ENCODE results near the gene POC1A. TPM values are rescaled to one million over a fixed set of nuclear protein-coding genes. Genes with fewer than 3 reads are reported as not detected.

POC1A gene
- total RNA-seq, 2 donors from 2014 or later: 28.6 to 39.0 TPM

DNA sequence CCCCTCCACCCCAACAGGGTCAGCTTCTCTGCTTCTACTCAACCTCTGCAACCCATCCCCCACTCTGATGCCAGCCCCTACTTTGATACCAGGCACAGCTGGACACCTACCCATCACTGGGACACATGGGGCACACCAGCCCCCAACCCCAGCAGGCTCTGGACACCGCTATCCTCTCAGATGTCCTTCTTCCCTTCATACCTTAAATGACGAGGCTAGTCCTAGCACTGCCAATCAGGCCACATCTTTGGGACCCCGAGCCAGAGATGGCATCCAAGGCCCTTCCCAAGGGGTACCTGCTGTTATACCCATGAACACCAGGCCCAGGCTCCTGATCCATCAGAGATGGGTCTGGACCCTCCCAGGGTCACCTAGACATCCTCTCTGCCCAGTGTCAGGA is 10.6 kb downstream of the POC1A start:
- Mint-ChIP-seq H3K27me3 (ENCODE audit: low read depth) (no peaks in the 10 kb centered on the region), H3K9me3 (no peaks in the 10 kb centered on the region), H3K27ac (no peak overlapping the region), H3K36me3 (ENCODE audit: insufficient read depth in 2 of 2) (peaks cover 0 to 5% of the 10 kb centered on the region in 2 donors), H3K4me1 (ENCODE audit: low read depth) (peaks cover 7% of the 10 kb centered on the region), H3K4me3 (no peak overlapping the region)
- no peak for DNase-seq
- ATAC-seq (replicated peaks in 1 of 2): no peak

DNA sequence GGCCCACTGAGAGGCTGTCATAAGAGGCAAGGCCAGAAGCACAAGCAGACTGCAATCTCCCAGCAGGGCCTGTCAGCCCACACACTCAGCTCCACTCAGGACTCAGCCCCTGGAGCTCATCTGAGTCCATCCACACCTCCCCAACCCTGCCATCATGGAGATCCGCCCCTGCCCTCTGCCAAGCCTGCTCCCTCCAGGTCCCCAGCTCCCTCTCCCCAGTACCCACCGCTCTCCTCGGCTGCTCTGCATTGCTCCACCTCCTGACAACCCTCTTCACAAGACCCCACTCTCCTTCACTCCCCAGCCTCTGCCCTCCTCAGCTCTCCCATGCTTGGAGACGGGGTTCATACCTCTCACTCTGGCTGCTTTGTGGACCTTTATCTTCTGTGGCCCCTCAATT is 11.1 kb downstream of the POC1A start:
- Mint-ChIP-seq H3K27ac (no peak overlapping the region), H3K4me3 (no peak overlapping the region), H3K9me3 (no peaks in the 10 kb centered on the region), H3K4me1 (ENCODE audit: low read depth) (peaks cover 7% of the 10 kb centered on the region), H3K36me3 (ENCODE audit: insufficient read depth in 2 of 2) (peaks cover 0 to 5% of the 10 kb centered on the region in 2 donors), H3K27me3 (ENCODE audit: low read depth) (no peaks in the 10 kb centered on the region)
- no peak for DNase-seq
- no peak for ATAC-seq (replicated peaks in 1 of 2)

DNA sequence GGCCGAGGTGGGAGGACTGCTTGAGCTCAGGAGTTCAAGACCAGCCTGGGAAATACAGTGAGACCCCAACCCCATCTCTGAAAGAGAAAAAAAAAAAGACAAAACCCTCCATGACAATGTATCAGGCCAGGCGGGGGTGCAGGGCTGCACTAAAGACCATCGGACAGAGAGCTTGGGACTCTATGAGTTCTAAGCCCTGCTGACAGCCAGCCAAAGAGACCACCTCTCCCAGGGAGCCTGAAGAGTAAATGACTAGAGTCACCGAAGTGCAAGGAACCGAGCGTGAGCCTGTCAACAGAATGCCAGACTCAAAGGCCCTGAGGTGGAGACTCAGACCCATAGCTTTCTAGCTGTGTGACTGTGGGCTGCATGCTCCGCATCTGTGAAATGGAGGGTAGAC is 12.5 kb downstream of the POC1A start:
- no peak for ATAC-seq (replicated peaks in 1 of 2)
- DNase-seq: no peak
- Mint-ChIP-seq H3K27ac (no peak overlapping the region), H3K4me1 (ENCODE audit: low read depth) (peaks cover 7% of the 10 kb centered on the region), H3K4me3 (no peak overlapping the region), H3K9me3 (no peaks in the 10 kb centered on the region), H3K27me3 (ENCODE audit: low read depth) (no peaks in the 10 kb centered on the region), H3K36me3 (ENCODE audit: insufficient read depth in 2 of 2) (peaks cover 0 to 3% of the 10 kb centered on the region in 2 donors)

DNA sequence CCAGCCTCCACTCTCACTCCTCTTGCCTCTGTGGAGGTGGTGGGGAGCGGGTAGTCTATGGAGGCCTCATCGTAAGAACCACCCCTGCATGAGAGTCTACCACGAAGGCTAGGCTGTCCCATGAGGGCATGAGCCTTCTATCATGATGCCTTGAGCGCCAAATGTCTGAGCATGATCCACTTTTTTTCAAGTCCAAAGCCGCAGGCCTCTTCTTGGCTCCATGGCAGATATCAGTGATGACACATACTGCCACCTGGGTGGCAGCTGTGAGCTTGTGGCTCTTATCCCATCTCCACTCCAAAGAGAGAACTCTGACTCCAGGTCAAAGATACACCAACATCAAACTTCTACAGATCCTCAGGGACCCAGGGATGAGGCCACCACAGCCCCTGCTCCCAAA is 13.5 kb downstream of the POC1A start:
- H3K27me3 Mint-ChIP-seq (ENCODE audit: low read depth): no peaks in the 10 kb centered on the region
- H3K36me3 Mint-ChIP-seq (ENCODE audit: insufficient read depth in 2 of 2): peaks cover 0 to 3% of the 10 kb centered on the region in 2 donors
- H3K9me3 Mint-ChIP-seq: no peaks in the 10 kb centered on the region
- no peak for DNase-seq
- ATAC-seq (replicated peaks in 1 of 2): no peak
- H3K4me1 Mint-ChIP-seq (ENCODE audit: low read depth): peaks cover 7% of the 10 kb centered on the region
- H3K27ac Mint-ChIP-seq: no peak overlapping the region
- no peak overlapping the region for H3K4me3 Mint-ChIP-seq

DNA sequence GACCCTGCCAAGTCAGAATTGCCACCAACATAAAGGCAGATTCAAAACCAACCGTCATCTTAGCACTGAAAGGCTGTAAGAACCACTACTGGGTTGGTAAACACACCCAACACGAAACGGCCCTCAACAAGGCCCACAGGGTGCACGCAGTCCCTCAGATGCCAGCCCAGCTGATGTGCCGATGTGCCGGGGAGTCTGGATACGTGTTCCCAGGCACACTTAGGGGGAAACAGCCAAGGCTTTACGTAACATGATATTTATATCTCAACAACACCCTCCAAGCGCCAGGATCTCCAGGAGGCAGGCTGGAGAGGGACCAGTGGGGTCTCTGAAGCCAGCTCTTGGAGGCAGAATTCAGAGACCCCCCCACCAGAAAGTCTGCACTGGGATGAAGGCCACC is 14.2 kb downstream of the POC1A start:
- Mint-ChIP-seq H3K4me1 (ENCODE audit: low read depth) (peaks cover 7% of the 10 kb centered on the region), H3K27ac (no peak overlapping the region), H3K36me3 (ENCODE audit: insufficient read depth in 2 of 2) (peaks cover 0 to 3% of the 10 kb centered on the region in 2 donors), H3K4me3 (no peak overlapping the region), H3K27me3 (ENCODE audit: low read depth) (no peaks in the 10 kb centered on the region), H3K9me3 (no peaks in the 10 kb centered on the region)
- DNase-seq (no peak), ATAC-seq (replicated peaks in 1 of 2) (no peak)

DNA sequence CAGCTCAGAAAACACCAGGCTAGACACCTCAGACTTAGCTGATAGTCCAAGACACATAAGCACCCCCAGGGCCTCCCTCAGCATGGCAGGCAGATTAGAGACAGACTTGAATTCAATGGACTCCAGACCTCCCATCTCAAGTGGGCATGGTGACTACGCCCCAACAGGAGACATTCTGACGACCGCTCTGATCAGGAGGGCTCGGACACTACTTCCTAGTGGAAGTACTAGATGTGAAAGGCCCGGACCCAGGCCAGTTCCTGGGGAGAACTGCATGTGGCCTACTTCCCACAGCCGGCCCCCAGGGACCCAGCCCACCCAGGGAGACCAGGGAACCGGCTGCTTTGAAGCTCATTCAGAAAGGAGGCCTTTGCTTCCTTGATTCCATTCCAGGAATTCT is 16.9 kb downstream of the POC1A start:
- H3K4me1 Mint-ChIP-seq (ENCODE audit: low read depth): no peaks in the 10 kb centered on the region
- H3K27ac Mint-ChIP-seq: no peak overlapping the region
- no peaks in the 10 kb centered on the region for H3K27me3 Mint-ChIP-seq (ENCODE audit: low read depth)
- H3K36me3 Mint-ChIP-seq (ENCODE audit: insufficient read depth in 2 of 2): peaks cover 0 to 2% of the 10 kb centered on the region in 2 donors
- no peak overlapping the region for H3K4me3 Mint-ChIP-seq
- H3K9me3 Mint-ChIP-seq: no peaks in the 10 kb centered on the region
- no peak for ATAC-seq (replicated peaks in 1 of 2)
- DNase-seq: no peak

DNA sequence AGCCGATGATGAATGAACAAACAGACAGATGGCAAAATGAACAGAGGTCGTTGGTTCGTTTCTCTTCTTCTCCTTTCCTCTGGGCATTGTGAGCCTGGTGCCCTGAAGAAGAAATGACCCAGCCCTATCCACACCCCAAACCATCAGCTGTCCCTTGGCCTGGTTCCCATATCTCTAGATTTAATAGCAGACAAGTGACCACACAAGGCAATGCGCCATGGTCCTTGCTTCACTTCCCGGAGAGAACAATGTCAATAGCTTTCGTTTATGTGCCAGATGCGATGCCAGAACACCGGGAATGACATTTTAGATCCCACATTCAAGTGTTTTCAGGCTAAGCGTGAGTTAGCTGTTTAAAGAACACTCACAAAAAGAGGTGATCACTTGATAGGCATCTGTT is 17.7 kb downstream of the POC1A start:
- Mint-ChIP-seq H3K4me1 (ENCODE audit: low read depth) (peaks cover under 1% of the 10 kb centered on the region), H3K36me3 (ENCODE audit: insufficient read depth in 2 of 2) (no peaks in the 10 kb centered on the region), H3K9me3 (no peaks in the 10 kb centered on the region), H3K27ac (no peak overlapping the region), H3K27me3 (ENCODE audit: low read depth) (no peaks in the 10 kb centered on the region), H3K4me3 (no peak overlapping the region)
- DNase-seq (no peak), ATAC-seq (replicated peaks in 1 of 2) (no peak)

DNA sequence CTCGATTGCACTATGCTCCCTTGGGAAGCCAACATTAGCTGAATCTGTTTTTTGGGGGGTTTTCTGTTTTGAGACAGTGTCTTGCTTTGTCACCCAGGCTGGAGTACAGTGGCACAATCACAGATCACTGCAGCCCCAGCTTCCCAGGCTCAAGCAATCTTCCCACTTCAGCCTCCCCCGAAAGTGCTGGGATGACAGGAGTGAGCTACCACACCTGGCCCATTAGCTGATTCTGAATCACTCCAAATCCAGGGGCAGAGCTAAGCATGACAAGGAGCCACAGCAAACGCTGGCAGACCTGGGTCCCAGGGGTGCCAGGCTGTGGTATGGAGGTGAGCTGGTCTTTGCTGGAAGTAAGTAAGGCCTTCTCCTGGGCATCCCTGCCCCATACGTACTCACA is 18.9 kb downstream of the POC1A start:
- ATAC-seq (replicated peaks in 1 of 2): no peak
- Mint-ChIP-seq H3K27ac (no peak overlapping the region), H3K27me3 (ENCODE audit: low read depth) (no peaks in the 10 kb centered on the region)

DNA sequence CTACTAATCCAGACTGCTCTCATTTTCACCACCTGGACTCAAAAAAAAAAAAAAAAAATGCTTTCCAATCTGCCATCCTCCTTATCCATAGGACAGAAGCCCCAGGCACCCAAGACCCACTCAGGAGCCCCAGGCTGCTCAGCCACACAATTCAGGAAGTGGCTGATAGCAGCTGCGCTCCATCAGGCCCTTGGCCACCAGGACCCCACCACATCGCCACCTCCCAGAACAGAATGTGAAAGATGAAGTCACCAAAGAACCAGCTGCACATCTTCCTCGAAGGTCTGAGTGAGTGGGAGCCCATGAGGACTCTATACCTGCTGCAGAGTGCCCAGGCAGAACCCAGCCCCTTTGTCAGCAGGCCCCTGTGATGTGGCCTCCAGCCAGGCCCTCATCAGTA is 19.5 kb downstream of the POC1A start:
- no peaks in the 10 kb centered on the region for H3K9me3 Mint-ChIP-seq
- peaks cover 6% of the 10 kb centered on the region for H3K4me1 Mint-ChIP-seq (ENCODE audit: low read depth)
- ATAC-seq (replicated peaks in 1 of 2): no peak
- no peak for DNase-seq
- H3K36me3 Mint-ChIP-seq (ENCODE audit: insufficient read depth in 2 of 2): peaks cover 0 to 3% of the 10 kb centered on the region in 2 donors
- H3K27ac Mint-ChIP-seq: no peak overlapping the region
- H3K4me3 Mint-ChIP-seq: no peak overlapping the region
- no peaks in the 10 kb centered on the region for H3K27me3 Mint-ChIP-seq (ENCODE audit: low read depth)

More for the DNA sequence above, 18.9 kb downstream of the POC1A start:
- Mint-ChIP-seq H3K9me3 (no peaks in the 10 kb centered on the region), H3K4me1 (ENCODE audit: low read depth) (peaks cover 6% of the 10 kb centered on the region), H3K4me3 (no peak overlapping the region), H3K36me3 (ENCODE audit: insufficient read depth in 2 of 2) (no peaks in the 10 kb centered on the region)
- DNase-seq: no peak

DNA sequence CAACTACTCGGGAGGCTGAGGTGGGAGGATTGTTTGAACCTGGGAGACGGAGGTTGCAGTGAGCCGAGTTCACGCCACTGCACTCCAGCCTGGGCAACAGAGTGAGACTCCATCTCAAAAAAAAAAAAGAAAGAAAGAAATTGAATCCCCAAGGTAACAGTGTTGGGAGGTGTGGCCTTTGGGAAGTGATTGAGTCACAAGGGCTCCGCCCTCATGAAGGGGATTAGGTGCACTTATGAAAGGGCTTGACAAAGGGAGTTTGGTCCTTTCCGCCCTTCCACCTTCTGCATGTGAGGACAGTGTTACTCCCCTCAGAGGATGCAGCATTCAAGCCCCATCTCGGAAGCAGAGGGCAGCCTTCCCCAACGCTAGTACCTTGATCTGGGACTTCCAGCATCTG is 21.3 kb downstream of the POC1A start:
- no peaks in the 10 kb centered on the region for H3K27me3 Mint-ChIP-seq (ENCODE audit: low read depth)
- H3K27ac Mint-ChIP-seq: no peak overlapping the region
- ATAC-seq (replicated peaks in 1 of 2) (no peak), DNase-seq (no peak)
- H3K4me3 Mint-ChIP-seq: no peak overlapping the region
- H3K36me3 Mint-ChIP-seq (ENCODE audit: insufficient read depth in 2 of 2): peaks cover 0 to 3% of the 10 kb centered on the region in 2 donors
- no peaks in the 10 kb centered on the region for H3K9me3 Mint-ChIP-seq
- H3K4me1 Mint-ChIP-seq (ENCODE audit: low read depth): peaks cover 8% of the 10 kb centered on the region

DNA sequence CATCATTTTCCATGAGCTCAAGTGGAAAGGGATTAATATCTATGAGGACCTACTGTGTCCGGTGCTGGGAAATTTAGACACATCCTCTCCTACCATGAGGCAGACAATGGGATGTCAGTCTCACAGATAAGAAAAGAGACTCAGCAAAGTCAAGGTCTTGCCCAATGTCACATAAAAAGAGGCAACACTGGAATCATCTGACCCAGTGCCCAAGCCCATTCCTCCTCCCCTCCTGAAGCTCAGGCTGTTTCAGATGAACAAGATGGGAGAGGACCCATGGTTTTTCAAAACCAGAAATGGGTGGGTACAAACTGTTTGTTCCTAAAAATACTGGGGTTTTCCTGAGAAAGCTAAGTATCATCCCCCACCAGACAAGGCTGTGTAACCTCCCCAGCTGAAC is 22.2 kb downstream of the POC1A start:
- H3K36me3 Mint-ChIP-seq (ENCODE audit: insufficient read depth in 2 of 2): peaks cover 0 to 3% of the 10 kb centered on the region in 2 donors
- ATAC-seq (replicated peaks in 1 of 2) (no peak), DNase-seq (no peak)
- no peak overlapping the region for H3K27ac Mint-ChIP-seq
- no peaks in the 10 kb centered on the region for H3K27me3 Mint-ChIP-seq (ENCODE audit: low read depth)
- H3K4me1 Mint-ChIP-seq (ENCODE audit: low read depth): peaks cover 12% of the 10 kb centered on the region
- no peak overlapping the region for H3K4me3 Mint-ChIP-seq
- H3K9me3 Mint-ChIP-seq: no peaks in the 10 kb centered on the region

DNA sequence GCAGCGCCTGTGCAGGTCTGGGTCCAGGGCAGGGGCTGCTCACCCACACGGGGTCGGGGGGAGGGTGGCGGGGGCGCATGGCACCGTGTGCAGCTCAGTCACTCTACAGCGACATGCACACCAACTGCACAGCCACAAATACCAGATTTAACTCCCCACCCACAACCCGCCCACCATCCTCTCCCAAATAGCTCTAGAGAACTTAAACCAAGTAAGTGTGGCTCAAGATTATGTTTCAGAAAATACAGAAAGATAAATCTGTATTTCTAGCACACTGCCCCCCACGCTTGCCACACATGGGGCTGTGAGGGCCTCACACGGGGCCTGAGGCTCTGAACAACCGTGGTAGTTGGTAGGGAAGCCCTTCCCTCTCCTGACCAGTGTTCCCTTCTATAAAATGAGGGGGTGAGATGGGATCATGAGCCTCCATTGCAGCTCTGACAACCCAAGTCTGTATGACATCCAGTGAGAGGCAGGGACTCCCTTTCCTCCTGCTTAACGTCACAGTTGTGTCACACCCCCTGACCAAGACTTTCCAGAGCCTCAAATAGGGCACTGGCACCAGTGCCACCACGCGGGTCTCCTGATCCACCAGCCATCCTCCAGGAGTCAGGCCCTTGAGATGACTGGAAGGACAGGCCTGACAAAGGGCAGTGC is 23.1 kb downstream of the POC1A start:
- ATAC-seq (replicated peaks in 1 of 2) (no peak), DNase-seq (no peak)
- H3K36me3 Mint-ChIP-seq (ENCODE audit: insufficient read depth in 2 of 2): peaks cover 0 to 3% of the 10 kb centered on the region in 2 donors
- H3K4me1 Mint-ChIP-seq (ENCODE audit: low read depth): peaks cover 12% of the 10 kb centered on the region
- no peak overlapping the region for H3K4me3 Mint-ChIP-seq
- H3K9me3 Mint-ChIP-seq: no peaks in the 10 kb centered on the region
- no peak overlapping the region for H3K27ac Mint-ChIP-seq
- H3K27me3 Mint-ChIP-seq (ENCODE audit: low read depth): no peaks in the 10 kb centered on the region

DNA sequence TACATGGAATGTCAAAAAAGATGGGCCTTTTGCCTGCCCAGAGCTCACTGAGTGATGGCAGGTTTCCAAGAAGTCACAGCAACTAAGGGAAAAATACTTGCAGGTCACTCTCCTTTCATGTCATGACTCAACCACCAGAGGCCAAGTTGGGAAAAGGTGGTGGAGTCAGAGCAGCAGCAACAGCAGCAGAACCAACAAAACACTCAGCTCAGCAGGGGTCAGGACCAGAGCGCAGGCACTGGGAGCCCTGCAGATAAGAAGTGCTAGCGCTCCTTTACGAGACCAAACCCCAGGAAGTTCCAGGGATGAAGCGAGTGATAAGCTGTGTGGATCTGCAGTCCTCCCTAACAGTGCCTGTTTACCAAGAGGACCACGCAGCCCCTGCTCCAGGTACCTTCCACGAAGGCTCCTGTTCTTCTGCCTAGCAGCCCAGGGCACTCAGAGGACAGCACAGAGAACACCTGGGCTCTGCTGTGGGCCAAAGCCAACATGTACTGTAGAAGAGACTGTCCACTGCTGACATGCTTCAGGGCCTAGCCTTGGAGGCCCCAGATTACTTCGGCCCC is 26.0 kb downstream of the POC1A start:
- Mint-ChIP-seq H3K9me3 (no peaks in the 10 kb centered on the region), H3K4me1 (ENCODE audit: low read depth) (peaks cover 12% of the 10 kb centered on the region), H3K27me3 (ENCODE audit: low read depth) (no peaks in the 10 kb centered on the region), H3K27ac (no peak overlapping the region), H3K4me3 (no peak overlapping the region), H3K36me3 (ENCODE audit: insufficient read depth in 2 of 2) (peaks cover 0 to 8% of the 10 kb centered on the region in 2 donors)
- no peak for DNase-seq
- no peak for ATAC-seq (replicated peaks in 1 of 2)

DNA sequence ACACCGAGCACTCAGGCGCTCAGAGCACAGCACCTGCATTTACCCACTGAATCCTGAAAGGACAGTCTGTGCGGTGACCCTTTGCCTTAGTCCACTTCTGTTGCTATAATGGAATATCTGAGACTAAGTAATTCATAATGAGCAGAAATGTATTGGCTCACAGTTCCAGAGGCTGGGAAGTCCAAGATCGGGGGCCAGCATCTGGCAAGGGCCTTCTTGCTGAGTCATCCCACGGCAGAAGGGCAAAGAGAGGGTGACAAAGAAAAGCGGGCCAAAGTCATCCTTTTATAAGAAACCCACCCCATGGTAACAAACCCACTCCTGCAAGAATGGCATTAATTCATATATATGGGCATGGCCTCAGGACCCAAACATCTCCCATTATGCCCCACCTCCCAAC is 27.7 kb downstream of the POC1A start:
- no peak for DNase-seq
- Mint-ChIP-seq H3K9me3 (no peaks in the 10 kb centered on the region), H3K27ac (no peak overlapping the region), H3K36me3 (ENCODE audit: insufficient read depth in 2 of 2) (peaks cover 0 to 8% of the 10 kb centered on the region in 2 donors), H3K27me3 (ENCODE audit: low read depth) (no peaks in the 10 kb centered on the region), H3K4me1 (ENCODE audit: low read depth) (peaks cover 11% of the 10 kb centered on the region), H3K4me3 (no peak overlapping the region)
- no peak for ATAC-seq (replicated peaks in 1 of 2)

Data from activated T-cell treated with anti-CD3 and anti-CD28 coated beads, Interleukin-2, amount 50 U/mL, for 72 hours (primary cell).